NCI-H446 (cell line): ENCODE results near the gene CENPU.
"Not testable (repeated sequence)": the region's sequence is repeated elsewhere in the genome, so short reads cannot be mapped to it uniquely, and the experiment has no call there.

Experiments used
- DNase-seq, 2 experiments: peaks; one replicate each; lab custom pipeline; 2025; lab: John Stamatoyannopoulos, UW

Gene CENPU

GRCh38 chr4:184668096-184668495 is 65.8 kb downstream of the CENPU start:
- DNase-seq, result no peak

DNA sequence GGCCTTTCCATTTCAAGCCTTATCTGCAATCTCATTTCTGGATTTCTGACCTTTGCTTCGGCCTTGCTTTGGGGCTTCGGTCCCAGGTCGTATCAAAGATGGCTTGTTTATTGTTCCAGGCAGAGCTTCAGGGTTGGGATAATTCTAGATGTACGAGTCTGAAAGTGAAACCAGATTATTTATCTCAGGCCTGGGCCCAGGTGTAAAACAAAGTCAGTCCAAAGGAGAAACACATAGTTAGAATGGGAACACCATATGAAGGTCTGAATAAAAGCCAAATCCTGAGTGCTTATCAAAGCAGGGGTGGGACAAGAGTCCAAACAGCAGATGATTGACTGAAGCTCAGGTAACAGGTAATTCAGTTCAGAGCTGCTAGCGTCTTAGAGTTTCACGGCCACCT is 67.2 kb downstream of the CENPU start:
- no peak for DNase-seq

GRCh38 chr4:184664445-184665210 is 69.3 kb downstream of the CENPU start:
- peak in 1 of 2 experiments; percentile 11 for DNase-seq

GRCh38 chr4:184662236-184662635 is 71.7 kb downstream of the CENPU start:
- DNase-seq, result no peak

DNA sequence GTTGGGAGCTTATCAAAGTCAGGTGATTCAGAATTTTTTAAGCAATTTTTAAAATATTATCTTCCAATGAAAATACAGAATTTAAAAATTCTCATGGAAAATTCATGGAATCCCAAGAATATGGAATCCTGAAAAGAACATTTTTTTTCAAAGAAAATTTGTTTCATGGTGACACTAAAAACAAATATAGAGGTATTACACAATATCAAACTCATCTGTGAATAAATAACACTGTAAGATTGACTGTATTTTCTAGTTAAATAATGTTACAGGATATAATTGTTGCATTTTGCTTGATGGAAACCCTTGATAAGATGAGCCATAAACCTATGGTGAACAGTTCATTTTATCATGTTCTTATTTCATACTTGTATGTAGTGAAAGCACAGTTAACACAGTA is 72.9 kb downstream of the CENPU start:
- no peak for DNase-seq

- DNase-seq, result not testable (repeated sequence)
Measured at GRCh38 chr4:184657820-184658219, 76.1 kb downstream of the CENPU start.

DNA sequence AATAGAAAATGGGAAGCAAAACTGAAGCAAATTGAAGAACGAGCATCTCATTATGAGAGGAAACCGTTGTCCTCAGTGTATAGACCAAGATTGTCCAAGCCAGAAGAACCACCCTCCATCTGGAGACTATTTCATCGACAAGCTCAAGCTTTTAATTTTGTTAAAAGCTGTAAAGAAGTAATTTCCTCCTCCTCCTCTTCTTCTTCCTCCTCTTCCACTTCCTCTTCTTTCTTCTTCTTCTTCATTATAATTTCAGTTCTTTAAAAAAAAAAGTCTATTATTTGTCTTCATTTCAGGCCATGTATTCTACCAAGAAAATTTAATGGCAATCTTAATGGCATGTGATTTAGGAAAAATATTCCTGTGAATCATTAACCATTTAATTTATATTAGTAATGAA is 76.8 kb downstream of the CENPU start:
- DNase-seq, result no peak

- DNase-seq, result no peak
Measured at GRCh38 chr4:184655889-184656869, 77.7 kb downstream of the CENPU start.

GRCh38 chr4:184653650-184654049 is 80.2 kb downstream of the CENPU start:
- DNase-seq, result no peak

DNA sequence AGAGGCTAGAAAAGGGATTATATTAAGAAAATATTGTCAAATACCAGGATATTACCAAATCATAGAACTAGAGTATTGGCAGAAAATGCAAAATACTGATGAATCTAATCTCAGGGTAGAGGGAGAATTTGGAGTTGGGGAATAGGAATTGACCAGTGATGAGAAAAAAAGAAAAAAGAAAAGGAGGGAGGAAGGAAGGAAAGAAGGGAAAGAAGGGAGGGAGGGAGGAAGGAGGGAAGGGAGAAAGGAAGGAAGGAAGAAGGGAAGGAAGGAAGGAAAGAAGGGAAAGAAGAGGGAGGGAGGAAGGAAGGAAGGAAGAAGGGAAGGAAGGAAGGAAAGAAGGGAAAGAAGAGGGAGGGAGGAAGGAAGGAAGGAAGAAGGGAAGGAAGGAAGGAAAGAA is 81.2 kb downstream of the CENPU start:
- not testable (repeated sequence) for DNase-seq

DNA sequence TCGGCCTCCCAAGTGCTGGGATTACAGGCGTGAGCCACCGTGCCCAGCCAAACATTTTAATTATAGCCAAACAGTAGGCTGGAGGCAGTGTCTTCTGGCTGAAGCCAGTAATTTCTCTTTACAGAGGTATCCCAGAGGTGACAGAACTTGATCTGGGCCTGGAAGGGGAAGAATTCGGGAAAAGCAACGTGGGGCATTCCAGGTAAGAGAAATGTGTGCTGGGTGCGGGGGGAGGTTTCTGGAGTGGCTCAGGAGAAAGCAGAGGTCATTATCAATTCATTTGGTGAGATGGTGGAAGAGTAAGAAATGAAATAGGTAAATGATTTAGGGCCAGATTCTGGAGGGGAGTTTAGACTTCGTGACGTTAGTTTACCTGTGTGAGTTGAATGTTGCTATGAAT is 82.0 kb downstream of the CENPU start:
- no peak for DNase-seq

GRCh38 chr4:184649971-184650855 is 83.7 kb downstream of the CENPU start:
- no peak for DNase-seq

DNA sequence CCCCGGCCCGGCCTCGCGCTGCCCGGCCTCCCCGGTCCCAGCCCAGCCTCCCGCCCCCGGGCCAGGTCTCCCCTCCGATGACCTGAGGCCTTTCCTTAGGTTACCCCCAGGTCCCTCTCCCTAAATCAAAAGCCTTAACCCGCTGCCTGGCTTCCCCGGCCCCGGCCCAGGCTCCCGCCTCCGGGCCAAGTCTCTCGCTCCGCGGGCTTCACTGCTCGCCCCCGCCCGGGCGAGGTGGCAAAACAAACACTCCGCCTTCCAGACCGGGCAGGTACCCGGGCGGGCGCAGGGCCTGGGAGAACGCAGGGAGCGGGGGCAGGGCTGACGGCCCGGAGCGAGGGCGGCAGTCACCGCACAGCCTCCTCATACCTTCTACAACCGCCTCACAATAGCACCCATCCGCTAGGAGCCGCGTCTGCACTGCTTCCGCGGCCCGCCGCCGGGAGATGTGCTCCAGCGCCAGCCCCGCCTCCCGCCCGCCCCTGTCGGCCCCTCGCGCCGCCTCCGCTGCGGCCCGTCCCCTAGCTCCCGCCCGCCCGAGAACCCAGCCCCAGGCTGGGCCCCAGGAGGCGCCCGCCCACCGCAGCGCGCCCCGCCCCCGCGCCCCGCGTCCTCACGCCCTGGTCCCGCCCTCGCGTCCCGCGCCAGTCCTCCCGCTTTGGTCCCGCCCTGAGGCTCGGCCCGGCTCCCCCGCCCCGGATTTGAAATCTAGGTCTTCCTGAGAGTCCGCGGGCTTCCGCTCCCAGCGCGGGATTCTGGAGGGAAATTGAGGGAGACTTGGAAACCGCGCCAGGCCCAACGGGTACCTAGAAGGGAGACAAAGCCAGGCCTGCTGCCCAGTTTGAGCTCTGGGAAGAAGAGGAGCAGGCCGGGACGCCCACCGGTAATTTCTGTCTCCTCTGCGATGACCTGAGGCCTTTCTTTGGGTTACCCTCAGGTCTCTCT is 84.6 kb downstream of the CENPU start, which contains the start of the genes CASP3 and PRIMPOL:
CASP3 (minus strand) TSS at position 422 of the 945 bp plus-strand sequence. CDS start 10,994 bp downstream, outside the sequence.
PRIMPOL (plus strand) TSS at position 713 of the 945 bp plus-strand sequence. CDS start 7,403 bp downstream, outside the sequence.
- peak; percentile 87 to 95 for DNase-seq

DNA sequence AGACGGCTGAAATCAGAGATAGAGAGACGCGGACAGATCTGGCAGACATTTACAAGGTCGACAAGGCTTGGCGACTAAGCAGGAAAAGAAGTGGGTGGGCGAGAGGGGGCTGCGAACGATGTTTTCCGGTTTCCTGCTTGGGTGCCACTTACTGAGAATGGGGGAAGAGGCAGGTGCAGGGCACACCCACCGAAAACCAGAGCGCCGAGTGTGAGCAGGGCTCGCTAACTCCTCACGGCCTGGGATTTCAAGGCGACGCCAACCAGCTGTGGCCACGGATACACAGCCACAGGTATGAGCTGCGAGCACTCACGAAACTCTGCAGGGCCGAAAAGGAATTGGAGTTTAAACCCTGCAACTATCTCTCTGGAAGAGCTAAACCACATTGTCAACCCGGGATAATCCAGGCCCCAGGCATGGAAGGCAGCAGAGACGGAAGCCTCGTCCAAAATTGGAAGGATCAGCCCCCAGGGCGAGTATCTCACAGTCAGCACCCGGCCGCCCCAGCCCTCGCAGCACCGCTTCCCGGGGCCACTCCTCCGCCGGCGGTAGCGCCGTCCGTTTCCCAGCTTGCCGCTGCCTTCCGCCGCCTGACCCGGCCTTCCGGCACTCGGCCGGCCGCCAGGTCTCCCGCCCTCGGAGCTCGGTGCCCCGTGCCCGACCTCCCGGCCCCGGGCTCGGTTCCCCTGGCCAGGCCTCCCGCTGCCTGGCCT is 85.4 kb downstream of the CENPU start:
- no peak for DNase-seq

DNA sequence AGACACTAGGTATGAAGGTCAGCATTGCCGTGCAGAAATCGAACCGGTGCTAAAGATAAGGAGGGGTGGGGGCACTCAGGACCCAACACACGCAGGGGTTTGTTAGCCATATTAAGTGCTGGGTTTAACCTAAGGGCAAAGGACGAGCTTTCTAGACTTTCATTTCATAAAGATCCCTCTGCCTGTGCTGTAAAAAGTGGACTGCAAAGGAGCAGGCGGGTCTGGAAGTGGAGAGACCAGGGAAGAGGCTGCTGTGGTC is 85.9 kb downstream of the CENPU start:
- no peak for DNase-seq

DNA sequence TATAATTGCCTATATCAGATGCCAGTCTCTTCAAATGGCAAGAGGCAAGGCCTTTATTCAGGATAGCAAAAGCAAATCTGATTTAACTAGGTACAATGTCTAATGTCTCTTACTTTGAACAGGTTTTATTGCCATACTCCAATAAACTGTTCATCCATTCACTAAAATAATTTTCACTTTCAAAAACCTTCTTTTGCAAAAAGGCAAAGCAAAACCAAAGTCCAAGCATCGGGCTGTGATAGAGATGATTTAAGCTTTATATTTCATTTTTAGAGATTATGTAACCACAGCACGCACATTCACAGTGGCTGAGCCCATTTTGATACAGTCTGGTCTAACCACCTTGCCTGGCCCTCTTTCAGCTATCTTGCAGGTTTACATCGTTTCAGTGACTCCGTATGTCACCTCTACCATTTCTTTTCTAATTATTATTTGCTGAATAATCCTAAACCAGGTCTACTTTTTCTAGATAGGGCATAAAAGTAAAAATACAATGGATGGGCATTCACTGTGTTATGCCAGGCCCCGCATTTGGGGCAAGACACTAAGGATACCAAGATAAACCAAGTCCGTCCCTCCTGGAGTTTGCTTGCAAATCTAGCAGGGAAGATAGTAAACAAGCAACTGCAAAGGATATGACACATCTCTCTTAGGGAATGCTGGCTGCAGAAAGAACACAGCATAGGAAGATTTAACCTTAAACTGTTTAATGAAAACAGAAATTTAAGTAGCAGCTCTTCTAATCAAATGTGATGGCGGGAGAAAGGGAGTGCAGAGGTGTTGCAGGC is 86.4 kb downstream of the CENPU start:
- DNase-seq, result no peak

DNA sequence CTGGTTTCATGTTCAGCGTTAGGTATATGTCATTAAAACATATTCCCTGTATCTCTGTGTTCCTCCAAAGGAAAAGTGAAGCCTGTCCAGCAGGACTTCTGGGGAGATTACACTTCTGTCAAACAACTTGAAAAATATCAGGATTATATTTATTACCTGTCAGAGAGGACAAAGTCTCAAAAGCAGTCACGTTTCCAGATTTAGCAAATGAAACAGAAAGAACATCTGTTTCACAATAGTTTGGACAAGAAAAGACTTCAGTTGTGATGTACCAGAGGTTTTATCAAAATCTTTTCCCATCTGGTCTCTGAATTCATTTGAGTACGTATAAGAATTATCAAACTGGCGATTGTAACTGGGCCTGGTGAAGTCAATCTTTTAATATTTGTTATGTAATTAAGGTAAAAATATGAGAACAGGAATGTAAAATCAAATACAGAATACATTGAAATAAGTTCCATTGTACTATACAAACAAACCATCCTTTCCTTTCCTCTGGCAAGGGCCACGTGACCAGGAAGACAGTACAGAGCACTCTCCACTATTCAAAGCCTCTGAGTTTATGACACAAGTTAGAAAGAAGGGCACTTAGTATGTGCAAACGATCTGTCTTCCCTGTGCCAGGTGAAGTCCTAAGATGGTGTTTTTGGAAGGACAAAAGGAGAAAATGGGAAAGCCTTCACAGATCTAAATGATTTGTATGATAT is 87.8 kb downstream of the CENPU start:
- DNase-seq, result no peak

DNA sequence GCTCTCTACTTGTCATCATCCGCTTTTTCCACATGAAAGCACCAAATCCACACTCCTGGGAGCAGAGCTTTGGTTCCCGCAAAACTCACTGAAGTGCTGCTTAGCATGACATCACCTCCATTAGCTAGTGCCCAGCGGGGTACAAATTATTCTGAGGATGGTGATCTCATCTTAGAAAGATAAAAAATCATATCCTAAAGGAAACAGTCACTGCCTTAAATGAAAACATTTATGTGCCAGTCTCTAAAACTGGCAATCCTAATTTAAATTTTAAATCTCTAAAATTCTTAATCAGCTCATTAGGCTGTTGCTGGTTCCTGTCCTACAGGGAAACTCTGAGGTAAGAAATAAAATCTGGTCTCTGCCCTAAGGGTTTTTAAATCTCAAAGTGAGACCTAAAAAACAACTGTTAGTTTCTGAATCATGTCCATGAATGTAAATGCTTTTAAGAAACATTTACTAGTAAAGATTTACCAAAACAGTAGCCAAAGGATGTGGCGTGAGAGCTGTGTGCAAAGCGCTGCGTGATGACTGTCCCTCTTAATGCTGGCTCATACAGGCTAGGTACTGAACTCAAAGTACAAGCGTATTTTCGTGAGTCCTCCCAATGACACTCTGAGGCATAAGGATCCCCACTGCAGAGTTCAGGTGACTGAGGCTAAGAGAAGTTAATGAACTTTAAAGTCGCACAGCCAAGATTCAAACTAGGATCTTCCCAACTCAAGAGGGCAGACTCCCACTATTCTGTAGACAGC is 89.2 kb downstream of the CENPU start:
- DNase-seq, result no peak
